Measurements from ENCODE around the gene TBC1D14. TPM values are rescaled to one million over a fixed set of nuclear protein-coding genes. Genes with fewer than 3 reads are reported as not detected.

Gene TBC1D14
- total and polyA plus RNA-seq, 2 of the 4 experiments (the other 2 are of a cell fraction): 31.7 to 40.7 TPM

DNA sequence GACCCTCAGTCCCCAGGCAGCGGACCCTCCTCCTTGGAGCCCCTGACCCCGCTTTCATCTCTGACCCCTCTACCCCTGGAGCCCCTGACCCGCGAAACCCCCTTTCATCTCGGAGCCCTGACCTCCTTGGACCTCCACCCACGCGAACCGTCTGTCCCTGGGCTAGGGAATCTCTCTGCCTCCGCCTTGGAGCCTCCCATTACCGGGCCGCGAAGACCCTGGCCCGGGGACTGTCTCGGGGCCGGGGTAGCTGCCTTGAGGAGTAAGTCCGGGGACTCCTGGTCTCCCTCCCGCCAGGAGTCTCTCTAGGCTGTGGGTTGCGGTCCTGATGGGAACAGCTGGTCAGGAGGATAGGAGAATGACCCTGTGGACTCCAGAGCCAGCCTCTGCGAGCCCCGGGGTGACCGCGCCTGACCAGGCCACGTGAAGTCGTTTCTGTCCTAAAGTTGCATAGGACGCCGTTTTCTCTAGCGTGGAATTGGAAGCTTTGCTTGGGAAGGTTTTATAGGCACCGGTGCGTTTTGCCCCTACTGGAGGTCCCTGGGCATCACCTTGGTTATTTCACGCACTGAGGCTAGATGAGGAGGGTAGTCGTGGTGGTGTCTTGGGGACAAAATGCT is 824 bp downstream of the TBC1D14 start:
- peaks cover 10% of the 10 kb centered on the region; the same call in 1 of the 2 replicates for H3K9me1 ChIP-seq (ENCODE audit: insufficient read depth, low read length)
- peak overlapping the region; percentile 4; the same call in 1 of the 2 replicates for H3K23ac ChIP-seq (ENCODE audit: low read depth, low read length)
- H2BK120ac ChIP-seq (ENCODE audit: low read depth, low read length): no peak overlapping the region
- in situ Hi-C loops (cut with MboI; ENCODE audit: low sequenced_read_pairs): no loop called here
- peaks cover 9% of the 10 kb centered on the region for H3K4me1 ChIP-seq (ENCODE audit: control insufficient read depth, insufficient read depth, low read length)
- no peak for ATAC-seq (ENCODE audit: low read depth)
- H3K4me3 ChIP-seq (ENCODE audit: insufficient read depth, low read depth, low read length): peak overlapping the region; percentile 81
- no peak overlapping the region; the same call in 1 of the 2 replicates for H3K18ac ChIP-seq (ENCODE audit: low read depth, low read length)
- H2AFZ ChIP-seq (replicated peaks; ENCODE audit: low read length, poor library complexity): peak overlapping the region; percentile 95
- H2AK9ac ChIP-seq (replicated peaks; ENCODE audit: low read depth, low read length, poor library complexity): peak overlapping the region; percentile 94
- no peak for DNase-seq
- 0 out of 2 replicates have a peak overlapping the region, but pooled peaks have one; percentile 1 for H3K14ac ChIP-seq (replicated peaks; ENCODE audit: low read depth, low read length)
- no peak overlapping the region for H4K5ac ChIP-seq (ENCODE audit: low read depth, low read length)
- dilution Hi-C loops (cut with HindIII; ENCODE audit: low sequenced_read_pairs, unreplicated experiment): no loop called here
- H4K20me1 ChIP-seq (ENCODE audit: insufficient read depth, low read length): peaks cover 11% of the 10 kb centered on the region
- intact Hi-C loops (cut with micrococcal nuclease): loop anchor here (5.0 kb wide), 1 partner anchor 62 kb away; no protein-coding TSS in a partner anchor
- no peak overlapping the region for H3K56ac ChIP-seq (ENCODE audit: extremely low read depth, insufficient read depth, low read length)
- peak overlapping the region; percentile 35; the same call in 1 of the 2 replicates for H2AK5ac ChIP-seq (ENCODE audit: low read depth, low read length)
- no peaks in the 10 kb centered on the region for H3K27me3 ChIP-seq (ENCODE audit: control insufficient read depth, insufficient read depth, low read length)
- no peaks in the 10 kb centered on the region for H3K9me3 ChIP-seq (ENCODE audit: control insufficient read depth, insufficient read depth, low read length)
- no peak overlapping the region for H2BK5ac ChIP-seq (ENCODE audit: low read depth, low read length, poor library complexity, severe bottlenecking)
- H4K91ac ChIP-seq (ENCODE audit: insufficient read depth, low read depth, low read length): 0 out of 2 replicates have a peak overlapping the region, but pooled peaks have one; percentile 34
- peak overlapping the region; percentile 78 for H3K4me2 ChIP-seq (ENCODE audit: low read depth, low read length)
- no peaks in the 10 kb centered on the region for H3K36me3 ChIP-seq (ENCODE audit: control insufficient read depth, insufficient read depth, low read length)
- H3K9ac ChIP-seq (ENCODE audit: low read depth, low read length): peak overlapping the region; percentile 53
- no peak overlapping the region for H3K27ac ChIP-seq (ENCODE audit: insufficient read depth, low read length)
- POLR2A ChIA-PET (ENCODE audit: unreplicated experiment): no interaction called here
- no peak overlapping the region for H4K8ac ChIP-seq (ENCODE audit: low read depth in 2 of 2, low read length in 2 of 2)
- CTCF ChIA-PET: no interaction called here
- no peak overlapping the region for H2BK15ac ChIP-seq (ENCODE audit: low read depth, low read length)
- WGBS, 2 experiments (ENCODE audit: extremely low coverage in 2 of 2, insufficient read length in 1 of 2): 62% methylated on average over 4 of the region's 31 CpGs; no CpG with 5 or more reads in 1 of the 2 experiments
- peaks cover 10 to 39% of the 10 kb centered on the region in 2 experiments; a peak in 3 of 4 replicates for H3K79me1 ChIP-seq (ENCODE audit: low read depth in 1 of 2, low read length in 2 of 2)
- no peak for TF ChIP-seq NFE2L2 (IDR thresholded peaks at IDR 0.05; ENCODE audit: low read depth, low read length)
- TF ChIP-seq MXI1 (IDR thresholded peaks at IDR 0.05; ENCODE audit: borderline replicate concordance, low read depth, low read length): no peak
- TF ChIP-seq CHD1 (IDR thresholded peaks at IDR 0.05; ENCODE audit: low read depth, low read length): no peak
- TF ChIP-seq, protein P1, sequence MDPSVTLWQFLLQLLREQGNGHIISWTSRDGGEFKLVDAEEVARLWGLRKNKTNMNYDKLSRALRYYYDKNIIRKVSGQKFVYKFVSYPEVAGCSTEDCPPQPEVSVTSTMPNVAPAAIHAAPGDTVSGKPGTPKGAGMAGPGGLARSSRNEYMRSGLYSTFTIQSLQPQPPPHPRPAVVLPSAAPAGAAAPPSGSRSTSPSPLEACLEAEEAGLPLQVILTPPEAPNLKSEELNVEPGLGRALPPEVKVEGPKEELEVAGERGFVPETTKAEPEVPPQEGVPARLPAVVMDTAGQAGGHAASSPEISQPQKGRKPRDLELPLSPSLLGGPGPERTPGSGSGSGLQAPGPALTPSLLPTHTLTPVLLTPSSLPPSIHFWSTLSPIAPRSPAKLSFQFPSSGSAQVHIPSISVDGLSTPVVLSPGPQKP (IDR thresholded peaks at IDR 0.05; ENCODE audit: borderline replicate concordance, low read depth, low read length): no peak
- TF ChIP-seq SMC3 (IDR thresholded peaks at IDR 0.05; ENCODE audit: low read depth, low read length): no peak
- no peak for TF ChIP-seq POLR2A (IDR thresholded peaks at IDR 0.05; ENCODE audit: low read depth, low read length)
- TF ChIP-seq, protein P2, sequence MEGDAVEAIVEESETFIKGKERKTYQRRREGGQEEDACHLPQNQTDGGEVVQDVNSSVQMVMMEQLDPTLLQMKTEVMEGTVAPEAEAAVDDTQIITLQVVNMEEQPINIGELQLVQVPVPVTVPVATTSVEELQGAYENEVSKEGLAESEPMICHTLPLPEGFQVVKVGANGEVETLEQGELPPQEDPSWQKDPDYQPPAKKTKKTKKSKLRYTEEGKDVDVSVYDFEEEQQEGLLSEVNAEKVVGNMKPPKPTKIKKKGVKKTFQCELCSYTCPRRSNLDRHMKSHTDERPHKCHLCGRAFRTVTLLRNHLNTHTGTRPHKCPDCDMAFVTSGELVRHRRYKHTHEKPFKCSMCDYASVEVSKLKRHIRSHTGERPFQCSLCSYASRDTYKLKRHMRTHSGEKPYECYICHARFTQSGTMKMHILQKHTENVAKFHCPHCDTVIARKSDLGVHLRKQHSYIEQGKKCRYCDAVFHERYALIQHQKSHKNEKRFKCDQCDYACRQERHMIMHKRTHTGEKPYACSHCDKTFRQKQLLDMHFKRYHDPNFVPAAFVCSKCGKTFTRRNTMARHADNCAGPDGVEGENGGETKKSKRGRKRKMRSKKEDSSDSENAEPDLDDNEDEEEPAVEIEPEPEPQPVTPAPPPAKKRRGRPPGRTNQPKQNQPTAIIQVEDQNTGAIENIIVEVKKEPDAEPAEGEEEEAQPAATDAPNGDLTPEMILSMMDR (conservative IDR thresholded peaks at IDR 0.05; ENCODE audit: low read depth, low read length): no peak
- no peak for TF ChIP-seq RFX5 (IDR thresholded peaks at IDR 0.05; ENCODE audit: low read depth, low read length)
- TF ChIP-seq RCOR1 (IDR thresholded peaks at IDR 0.05; ENCODE audit: insufficient replicate concordance, low read length): no peak
- no peak for TF ChIP-seq RAD21 (IDR thresholded peaks at IDR 0.05; ENCODE audit: low read length)
- TF ChIP-seq MAFK (IDR thresholded peaks at IDR 0.05; ENCODE audit: low read depth, low read length): no peak
- TF ChIP-seq, protein P3, sequence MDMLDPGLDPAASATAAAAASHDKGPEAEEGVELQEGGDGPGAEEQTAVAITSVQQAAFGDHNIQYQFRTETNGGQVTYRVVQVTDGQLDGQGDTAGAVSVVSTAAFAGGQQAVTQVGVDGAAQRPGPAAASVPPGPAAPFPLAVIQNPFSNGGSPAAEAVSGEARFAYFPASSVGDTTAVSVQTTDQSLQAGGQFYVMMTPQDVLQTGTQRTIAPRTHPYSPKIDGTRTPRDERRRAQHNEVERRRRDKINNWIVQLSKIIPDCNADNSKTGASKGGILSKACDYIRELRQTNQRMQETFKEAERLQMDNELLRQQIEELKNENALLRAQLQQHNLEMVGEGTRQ (IDR thresholded peaks at IDR 0.05; ENCODE audit: low read depth, low read length): no peak
- no peak for TF ChIP-seq FOS (IDR thresholded peaks at IDR 0.05; ENCODE audit: low read depth, low read length)
- TF ChIP-seq CEBPB (IDR thresholded peaks at IDR 0.05; ENCODE audit: low read depth, low read length): no peak
- no peak for TF ChIP-seq BHLHE40 (IDR thresholded peaks at IDR 0.05; ENCODE audit: low read depth, low read length)
- peak overlapping the region; percentile 3; the same call in 1 of the 2 replicates for H3K4ac ChIP-seq (ENCODE audit: low read depth, low read length)
- no TSS peak for BruUV-seq (replicated peaks)
- no peak overlapping the region for H2BK20ac ChIP-seq (ENCODE audit: low read depth, low read length)
